A549 (cell line): Measurements from ENCODE around the gene PTCD1. TPM values are rescaled to one million over a fixed set of nuclear protein-coding genes. Genes with fewer than 3 reads are reported as not detected.
A peak's percentile ranks its signal among the peaks of the same experiment; 100 is the strongest.

Experiments
- ATAC-seq, 2 experiments: fragments of 200-7000 bp in 1 of 2; fragments of >200 bp in 1 of 2; cut with Nextera tagmentation in 1 of 2; cut with Tn5 transposase in 1 of 2; 3 replicates each; pipeline versions ENCODE4 v1.8.0 to v1.9.1; 2018 to 2020; ENCODE audit warnings: mild to moderate bottlenecking in 1 of 2, moderate library complexity in 1 of 2
- CTCF ChIA-PET: fragments of 300-600 bp; sonication (Branson Sonifier 250); formaldehyde crosslinking; extraction: SDS; loops from one replicate; lab custom pipeline; 2021; ENCODE audit warnings: antibody characterized with exemption, inconsistent platforms; lab: Yijun Ruan, JAX
- POLR2A ChIA-PET: fragments of 350-600 bp; formaldehyde crosslinking; extraction: SDS; loops from one replicate; lab custom pipeline; 2021; ENCODE audit warnings: antibody characterized with exemption, inconsistent platforms; lab: Yijun Ruan, JAX
- DNase-seq, 2 experiments: peaks; one replicate each; pipeline versions ENCODE4 v3.0.0 to v3.0.0-alpha.2; 2011 to 2016; ENCODE audit warnings: low read depth in 1 of 2, low spot score in 1 of 2
- FAIRE-seq: peaks from 2 replicates; lab custom pipeline; 2011; peaks lifted over from hg19 to GRCh38; lab: Jason Lieb, UNC
- H3K27ac ChIP-seq, 2 experiments: fragments of >200 bp; sonication (Bioruptor Twin); formaldehyde crosslinking; 3 replicates each; pipeline ENCODE4 v1.5.1; 2016 to 2017
- H3K4me1 ChIP-seq: fragments of >200 bp; sonication (Bioruptor Twin); formaldehyde crosslinking; 3 replicates; pipeline ENCODE4 v1.6.1; 2016
- H3K4me2 ChIP-seq: fragments of >200 bp; sonication (Bioruptor Twin); formaldehyde crosslinking; 3 replicates; pipeline ENCODE4 v1.6.1; 2016
- H3K4me3 ChIP-seq: fragments of >200 bp; sonication (Bioruptor Twin); formaldehyde crosslinking; 3 replicates; pipeline ENCODE4 v1.5.1; 2016
- H3K9me3 ChIP-seq: fragments of >200 bp; sonication (Bioruptor Twin); formaldehyde crosslinking; 3 replicates; pipeline ENCODE4 v1.6.1; 2016
- BHLHE40 ChIP-seq: IDR thresholded peaks from 2 replicates; pipeline ENCODE4 v1.6.1; 2012; ENCODE audit warnings: low read depth, low read length, inconsistent platforms
- CBX2 ChIP-seq: fragments of 200-600 bp; sonication (generic); IDR thresholded peaks from 2 replicates; pipeline ENCODE4 v1.6.1; 2016; ENCODE audit warnings: low read depth, mild to moderate bottlenecking, borderline replicate concordance
- CEBPB ChIP-seq, 2 experiments: fragments of >200 bp in 1 of 2; sonication (Bioruptor Twin) in 1 of 2; formaldehyde crosslinking in 1 of 2; IDR thresholded peaks; 2 replicates each; pipeline ENCODE4 v1.6.1; 2012 to 2016
- CHD2 ChIP-seq: fragments of 150-350 bp; IDR thresholded peaks from 2 replicates; pipeline ENCODE4 v1.6.1; 2014; ENCODE audit warnings: low read length; ENCODE audit not compliant: partially characterized antibody
- CHD4 ChIP-seq: fragments of 200-600 bp; sonication (generic); IDR thresholded peaks from 2 replicates; pipeline ENCODE4 v1.6.1; 2016; ENCODE audit warnings: antibody characterized with exemption, mild to moderate bottlenecking, borderline replicate concordance
- FOXS1 ChIP-seq: fragments of 250-450 bp; sonication (Bioruptor Pico); IDR thresholded peaks from 2 replicates; pipeline ENCODE4 v1.5.0; 2020; ENCODE audit warnings: mild to moderate bottlenecking, moderate library complexity
- GATA3 ChIP-seq: IDR thresholded peaks from 2 replicates; pipeline ENCODE4 v1.6.1; 2012; ENCODE audit warnings: borderline replicate concordance
- HEYL ChIP-seq: fragments of 250-450 bp; sonication (Bioruptor Pico); IDR thresholded peaks from 2 replicates; pipeline ENCODE4 v1.8.0; 2021; ENCODE audit warnings: mild to moderate bottlenecking, moderate library complexity
- HOXB13 ChIP-seq: fragments of 250-450 bp; sonication (Bioruptor Pico); IDR thresholded peaks from 2 replicates; pipeline ENCODE4 v1.5.0; 2020; ENCODE audit warnings: low read depth, mild to moderate bottlenecking, moderate library complexity
- KDM5A ChIP-seq: fragments of 200-600 bp; sonication (generic); IDR thresholded peaks from 2 replicates; pipeline ENCODE4 v1.6.1; 2016; ENCODE audit warnings: antibody characterized with exemption, mild to moderate bottlenecking
- MAFK ChIP-seq: fragments of 450-650 bp; IDR thresholded peaks from 2 replicates; pipeline ENCODE4 v1.6.1; 2014; ENCODE audit not compliant: partially characterized antibody
- NFE2L2 ChIP-seq: fragments of 150-350 bp; conservative IDR thresholded peaks from 2 replicates; pipeline ENCODE4 v1.6.1; 2014; ENCODE audit warnings: low read length
- PHF8 ChIP-seq: fragments of 200-600 bp; sonication (generic); IDR thresholded peaks from 2 replicates; pipeline ENCODE4 v1.6.1; 2016; ENCODE audit warnings: low read depth, mild to moderate bottlenecking, antibody characterized with exemption, moderate library complexity, borderline replicate concordance
- RAD21 ChIP-seq, 2 experiments: fragments of >200 bp in 1 of 2; sonication (Bioruptor Twin) in 1 of 2; formaldehyde crosslinking in 1 of 2; IDR thresholded peaks in 1 of 2; conservative IDR thresholded peaks in 1 of 2; 2 replicates in 1 of 2; 3 replicates in 1 of 2; pipeline ENCODE4 v1.6.1; 2012 to 2018; ENCODE audit warnings: inconsistent platforms in 1 of 2
- RFX5 ChIP-seq: fragments of 450-650 bp; IDR thresholded peaks from 2 replicates; pipeline ENCODE4 v1.7.1; 2014; ENCODE audit warnings: antibody characterized with exemption, mild to moderate bottlenecking, moderate library complexity
- SMC3 ChIP-seq: fragments of >200 bp; sonication (Bioruptor Twin); formaldehyde crosslinking; IDR thresholded peaks from 3 replicates; pipeline ENCODE4 v1.6.1; 2018; ENCODE audit warnings: inconsistent platforms
- TFCP2L1 ChIP-seq: fragments of 250-450 bp; sonication (Bioruptor Pico); IDR thresholded peaks from 2 replicates; pipeline ENCODE4 v1.5.0; 2021; ENCODE audit warnings: mild to moderate bottlenecking
- USF2 ChIP-seq: fragments of 450-650 bp; IDR thresholded peaks from 2 replicates; pipeline ENCODE4 v1.6.1; 2014; ENCODE audit warnings: antibody characterized with exemption
- ZFP36 ChIP-seq: fragments of 450-650 bp; IDR thresholded peaks from 2 replicates; pipeline ENCODE4 v1.6.1; 2014; ENCODE audit warnings: borderline replicate concordance; ENCODE audit not compliant: partially characterized antibody
- WGBS: methylation state at CpG from one replicate; pipeline ENCODE4 v1.1.6; 2017; ENCODE audit errors: missing lambda C conversion rate; 5-methylcytosine and 5-hydroxymethylcytosine counted together
- polyA plus RNA-seq, 4 experiments: library from polyadenylated mRNA; depleted of rRNA in 3 of 4; stranded (reverse); fragments of >200 nt; fragmentation: RNase III in 1 of 4; extraction: RNeasy Plus Mini Kit Qiagen cat#74134 plus additional on column Dnase treatment in 1 of 4; gene quantifications; 2 replicates in 3 of 4; 3 replicates in 1 of 4; pipeline ENCODE4 v1.2.3, GENCODE V29; 2011 to 2017
- TF ChIP-seq, protein P1 (sequence below): fragments of >200 bp; sonication (Bioruptor Twin); formaldehyde crosslinking; IDR thresholded peaks from 3 replicates; pipeline ENCODE4 v1.5.1; 2016

Gene PTCD1
- polyA plus RNA-seq, 2 of the 4 experiments (the other 2 are of a cell fraction): 3.9 to 5.4 TPM

- peak; percentile 59 to 60 for DNase-seq
- no peaks in the 10 kb centered on the region for H3K9me3 ChIP-seq
- 70% methylated on average over 10 of the region's 10 CpGs for WGBS
- CTCF ChIA-PET: interaction anchor here (0.6 to 6.9 kb wide), 11 partner anchors 9 to 545 kb away, joined by 3 to 92 read pairs (median 4); partner anchors contain the start of genes ATP5MF, CPSF4, PTCD1 and ZSCAN25
- TF ChIP-seq SMC3 (peak; percentile 23; the same call in 1 of the 3 replicates), CHD2 (no peak), RAD21 (conservative IDR thresholded peaks at IDR 0.05 in 1 of 2, IDR thresholded peaks at IDR 0.05 in 1 of 2) (peak; percentile 27 to 37; a peak in 3 of 5 replicates)
- TF ChIP-seq, protein P1, sequence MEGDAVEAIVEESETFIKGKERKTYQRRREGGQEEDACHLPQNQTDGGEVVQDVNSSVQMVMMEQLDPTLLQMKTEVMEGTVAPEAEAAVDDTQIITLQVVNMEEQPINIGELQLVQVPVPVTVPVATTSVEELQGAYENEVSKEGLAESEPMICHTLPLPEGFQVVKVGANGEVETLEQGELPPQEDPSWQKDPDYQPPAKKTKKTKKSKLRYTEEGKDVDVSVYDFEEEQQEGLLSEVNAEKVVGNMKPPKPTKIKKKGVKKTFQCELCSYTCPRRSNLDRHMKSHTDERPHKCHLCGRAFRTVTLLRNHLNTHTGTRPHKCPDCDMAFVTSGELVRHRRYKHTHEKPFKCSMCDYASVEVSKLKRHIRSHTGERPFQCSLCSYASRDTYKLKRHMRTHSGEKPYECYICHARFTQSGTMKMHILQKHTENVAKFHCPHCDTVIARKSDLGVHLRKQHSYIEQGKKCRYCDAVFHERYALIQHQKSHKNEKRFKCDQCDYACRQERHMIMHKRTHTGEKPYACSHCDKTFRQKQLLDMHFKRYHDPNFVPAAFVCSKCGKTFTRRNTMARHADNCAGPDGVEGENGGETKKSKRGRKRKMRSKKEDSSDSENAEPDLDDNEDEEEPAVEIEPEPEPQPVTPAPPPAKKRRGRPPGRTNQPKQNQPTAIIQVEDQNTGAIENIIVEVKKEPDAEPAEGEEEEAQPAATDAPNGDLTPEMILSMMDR: peak; percentile 36
- TF ChIP-seq, all 56 proteins: peak for 3
- POLR2A ChIA-PET: no interaction called here
- no peak overlapping the region for H3K4me2 ChIP-seq
- no peak overlapping the region for H3K27ac ChIP-seq
- no peaks in the 10 kb centered on the region for H3K4me1 ChIP-seq
- FAIRE-seq: no peak
- peak; percentile 80 to 88; a peak in 5 of 6 replicates for ATAC-seq
- H3K4me3 ChIP-seq: no peak overlapping the region
Observed at GRCh38 chr7:99447943-99448342, 9.3 kb upstream of the PTCD1 start.

DNA sequence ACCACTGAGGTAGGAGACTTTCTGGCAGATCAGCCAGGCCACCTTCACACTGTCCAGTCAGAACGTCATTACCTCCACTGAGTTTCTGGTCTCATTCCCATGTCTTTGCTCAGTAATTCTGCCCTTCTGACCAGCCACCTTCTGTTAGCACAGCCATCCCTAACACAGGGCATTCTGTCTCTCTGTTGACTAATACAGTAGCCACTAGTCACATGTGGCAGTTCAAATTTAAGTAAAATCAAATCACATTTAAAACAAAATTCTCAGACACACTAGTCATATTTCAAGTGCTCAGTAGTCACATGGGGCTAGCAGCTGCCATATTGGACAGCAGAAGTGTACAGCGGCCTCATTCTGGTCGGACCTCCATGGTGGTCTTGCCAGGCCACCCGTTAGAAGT, 7.5 kb upstream of the PTCD1 start:
- peak in 1 of 2 experiments; percentile 33; a peak in 2 of 6 replicates for ATAC-seq
- TF ChIP-seq HEYL (CRISPR knock-in tag) (no peak), USF2 (peak; percentile 23; the same call in 1 of the 2 replicates)
- TF ChIP-seq, all 56 proteins: peak for 1
- no peak overlapping the region for H3K4me2 ChIP-seq
- no peak for DNase-seq
- H3K27ac ChIP-seq: no peak overlapping the region
- ChIA-PET CTCF (interaction anchor here (0.6 to 6.9 kb wide), 3 partner anchors 15 to 171 kb away, joined by 3 to 92 read pairs (median 12); partner anchors contain the start of genes ATP5MF and ZSCAN25), POLR2A (no interaction called here)
- no peak for FAIRE-seq
- H3K4me1 ChIP-seq: no peaks in the 10 kb centered on the region
- no peak overlapping the region for H3K4me3 ChIP-seq
- 85% methylated on average over 4 of the region's 4 CpGs for WGBS
- no peaks in the 10 kb centered on the region for H3K9me3 ChIP-seq

DNA sequence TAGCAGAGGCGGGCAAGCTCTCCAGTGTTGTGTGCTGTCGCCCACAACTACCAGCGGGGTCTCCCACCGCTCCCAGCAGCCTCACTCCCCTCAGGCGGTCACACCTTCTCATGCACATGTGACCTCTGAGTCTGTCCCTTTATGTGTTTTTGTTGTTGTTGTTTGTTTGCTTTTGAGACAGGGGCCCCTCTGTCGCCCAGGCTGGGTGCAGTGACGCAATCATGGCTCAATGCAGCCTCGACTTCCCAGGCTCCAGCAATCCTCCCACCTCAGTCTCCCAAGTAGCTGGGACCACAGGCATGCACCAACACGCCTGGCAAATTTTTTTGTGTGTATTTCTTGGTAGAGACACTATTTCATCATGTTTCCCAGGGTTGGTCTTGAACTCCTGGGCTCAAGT, 1.6 kb upstream of the PTCD1 start:
- ATAC-seq (no peak), FAIRE-seq (no peak), DNase-seq (no peak)
- TF ChIP-seq CEBPB (IDR thresholded peaks at IDR 0.05) (peak in 1 of 2 experiments; percentile 50; a peak in 2 of 4 replicates), FOXS1 (CRISPR knock-in tag) (no peak)
- WGBS: 82% methylated on average over 9 of the region's 9 CpGs
- no peaks in the 10 kb centered on the region for H3K9me3 ChIP-seq
- peak overlapping the region; percentile 86 for H3K4me3 ChIP-seq
- H3K4me2 ChIP-seq: peak overlapping the region; percentile 88
- CTCF ChIA-PET: interaction anchor here (1.6 to 5.0 kb wide), 2 partner anchors 9 to 12 kb away, joined by 3 to 24 read pairs; no protein-coding TSS in a partner anchor
- POLR2A ChIA-PET: no interaction called here
- peaks cover 18% of the 10 kb centered on the region; the same call in 2 of the 3 replicates for H3K4me1 ChIP-seq
- H3K27ac ChIP-seq: peak overlapping the region in 1 of 2 experiments; percentile 99; a peak in 2 of 6 replicates

- CTCF ChIA-PET: interaction anchor here (5.0 kb wide), 1 partner anchor 12 kb away, joined by 24 read pairs; no protein-coding TSS in a partner anchor
- no peaks in the 10 kb centered on the region for H3K9me3 ChIP-seq
- FAIRE-seq (no peak), ATAC-seq (peak; percentile 25 to 42; a peak in 3 of 6 replicates), DNase-seq (no peak)
- H3K27ac ChIP-seq: peak overlapping the region; percentile 93 to 99
- peak overlapping the region; percentile 79 for H3K4me2 ChIP-seq
- TF ChIP-seq NFE2L2 (no peak), KDM5A (no peak), HEYL (CRISPR knock-in tag) (no peak), PHF8 (no peak), MAFK (no peak), USF2 (no peak), CHD4 (no peak), SMC3 (no peak), RFX5 (no peak), BHLHE40 (no peak), HOXB13 (CRISPR knock-in tag) (no peak), CHD2 (no peak), TFCP2L1 (CRISPR knock-in tag) (no peak), ZFP36 (no peak), GATA3 (no peak), CBX2 (no peak)
- peaks cover 18% of the 10 kb centered on the region; the same call in 2 of the 3 replicates for H3K4me1 ChIP-seq
- peak overlapping the region; percentile 86 for H3K4me3 ChIP-seq
- 3% methylated on average over 19 of the region's 20 CpGs for WGBS
- POLR2A ChIA-PET: interaction anchor here (0.6 to 1.5 kb wide), 6 partner anchors 8 to 29 kb away, joined by 3 to 16 read pairs (median 4); partner anchors contain the start of genes BUD31 and PDAP1
Observed at GRCh38 chr7:99437946-99438572, 539 bp downstream of the PTCD1 start.
